Measurements from ENCODE around the gene PKN3. TPM values are rescaled to one million over a fixed set of nuclear protein-coding genes. Genes with fewer than 3 reads are reported as not detected.

The PKN3 gene
- total RNA-seq, 4 donors from 2014 or later: 2.3 to 7.5 (median 4.0) TPM

DNA sequence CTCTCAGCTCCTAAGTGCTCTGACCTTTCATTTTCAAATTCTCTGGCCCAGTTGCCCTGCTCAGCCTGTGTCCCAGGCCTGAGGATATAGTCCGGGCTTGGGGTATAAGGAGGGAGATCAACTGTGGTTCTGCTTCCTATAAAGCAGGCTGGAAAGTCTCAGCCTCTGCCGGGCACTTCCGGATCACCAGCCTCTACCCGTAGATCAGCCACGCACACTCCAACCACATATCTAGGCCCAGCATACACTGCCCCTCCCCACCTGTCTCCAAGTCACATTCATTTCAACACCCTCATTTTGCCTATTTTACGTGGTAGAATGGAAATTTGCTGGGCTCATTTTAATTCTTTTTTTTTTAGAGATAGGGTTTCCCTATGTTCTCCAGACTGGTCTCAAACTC, 66.3 kb downstream of the PKN3 start:
- Histone ChIP-seq H3K27ac (no peak overlapping the region), H3K9me3 (no peaks in the 10 kb centered on the region), H3K27me3 (no peaks in the 10 kb centered on the region), H3K36me3 (peaks cover 0 to 30% of the 10 kb centered on the region in 2 donors), H3K4me3 (no peak overlapping the region), H3K4me1 (peaks cover 0 to 46% (median 11%) of the 10 kb centered on the region in 3 donors)
- 60 to 79% methylated on average over 1 to 6 of the region's 6 CpGs for WGBS, 2 donors (ENCODE audit: low coverage in 1 of 2)
- ATAC-seq: no peak
- TF ChIP-seq EP300 (IDR thresholded peaks at IDR 0.05) (no peak), POLR2AphosphoS5 (IDR thresholded peaks at IDR 0.05) (no peak), CTCF (IDR thresholded peaks at IDR 0.05) (no peak), POLR2A (IDR thresholded peaks at IDR 0.05) (no peak)

Small RNAs within 50 kb of the gene (small RNA-seq; reads per million reads assigned to genes)
- gene RF00017: 0 reads per million in 4 donors
- gene RN7SL560P: 0 reads per million in 4 donors

Other genes with a start within 250 kb of the PKN3 start
- gene ODF2, start 246.5 kb upstream of the PKN3 start, total RNA-seq: 10 to 100 TPM; 19.7 to 30.1 (median 26.9) TPM
- gene GLE1, start 197.8 kb upstream of the PKN3 start, total RNA-seq: 10 to 100 TPM; 18.7 to 32.4 (median 26.9) TPM
- gene SPTAN1, start 149.9 kb upstream of the PKN3 start, total RNA-seq: 100 to 1,000 TPM; 223 to 390 (median 286) TPM
- 10 to 100 TPM; 28.3 to 47.0 (median 37.7) TPM for gene DYNC2I2, start 45.7 kb upstream of the PKN3 start, total RNA-seq
- gene SET, start 13.3 kb upstream of the PKN3 start, total RNA-seq: 100 to 1,000 TPM; 209 to 355 (median 256) TPM
- gene ZDHHC12, start 21.6 kb downstream of the PKN3 start, total RNA-seq: 10 to 100 TPM; 19.5 to 24.5 (median 22.2) TPM
- gene ZER1, start 69.4 kb downstream of the PKN3 start, total RNA-seq: 100 to 1,000 TPM in 1 of 4 donors, 10 to 100 TPM in 3; 55.1 to 104 (median 60.2) TPM
- 10 to 100 TPM; 13.2 to 40.9 (median 17.7) TPM for gene TBC1D13, start 84.8 kb downstream of the PKN3 start, total RNA-seq
- gene ENDOG, start 116.0 kb downstream of the PKN3 start, total RNA-seq: 10 to 100 TPM; 20.3 to 29.7 (median 27.1) TPM
- gene SPOUT1, start 127.3 kb downstream of the PKN3 start, total RNA-seq: 10 to 100 TPM in 3 of 4 donors, 1 to 10 TPM in 1; 9.6 to 26.0 (median 21.1) TPM
- gene KYAT1, start 179.4 kb downstream of the PKN3 start, total RNA-seq: 1 to 10 TPM; 3.4 to 7.9 (median 4.8) TPM
- gene LRRC8A, start 179.6 kb downstream of the PKN3 start, total RNA-seq: 10 to 100 TPM; 38.1 to 95.1 (median 49.9) TPM
- gene PHYHD1, start 218.5 kb downstream of the PKN3 start, total RNA-seq: 10 to 100 TPM in 3 of 4 donors, 1 to 10 TPM in 1; 9.6 to 27.1 (median 25.4) TPM
- 10 to 100 TPM in 3 of 4 donors, 1 to 10 TPM in 1; 9.8 to 17.1 (median 13.0) TPM for gene DOLK, start 245.1 kb downstream of the PKN3 start, total RNA-seq
- 10 to 100 TPM; 18.6 to 32.7 (median 29.1) TPM for gene NUP188, start 245.2 kb downstream of the PKN3 start, total RNA-seq

Data from gastroesophageal sphincter (tissue), 4 donors.